Stomach (tissue), 9 donors: ENCODE results near the gene HLA-DPB1. TPM values are rescaled to one million over a fixed set of nuclear protein-coding genes. Genes with fewer than 3 reads are reported as not detected.

ENCODE experiments used
- DNase-seq, 2 donors: peaks; one replicate each; pipeline versions ENCODE4 v3.0.0 to v3.0.0-alpha.2; 2013 to 2019
- H3K27ac ChIP-seq, 5 donors: fragments of 200-600 bp in 4 of 5; sonication (generic) in 4 of 5; one replicate each; pipeline ENCODE4 v1.5.1; 2013 to 2019; ENCODE audit warnings: mild to moderate bottlenecking in 1 of 5, moderate library complexity in 1 of 5
- H3K27me3 ChIP-seq, 3 donors: fragments of 200-600 bp; sonication (generic); one replicate each; pipeline ENCODE4 v1.5.1; 2017 to 2019; ENCODE audit warnings: mixed run types in 1 of 3
- H3K36me3 ChIP-seq, 4 donors: fragments of 200-600 bp; sonication (generic); 1 replicate in 3 of 4; 2 replicates in 1 of 4; pipeline ENCODE4 v1.5.1; 2016 to 2019
- H3K4me1 ChIP-seq, 4 donors: fragments of 200-600 bp; sonication (generic); one replicate each; pipeline ENCODE4 v1.5.1; 2016 to 2019
- H3K4me3 ChIP-seq, 4 donors: fragments of 200-600 bp; sonication (generic) in 3 of 4; one replicate each; pipeline ENCODE4 v1.5.1; 2016 to 2019; ENCODE audit warnings: mild to moderate bottlenecking in 1 of 4
- H3K9me3 ChIP-seq, 4 donors: fragments of 200-600 bp; sonication (generic); one replicate each; pipeline ENCODE4 v1.5.1; 2016 to 2019
- CTCF ChIP-seq, 7 experiments: fragments of 450-650 bp in 4 of 7; fragments of 200-600 bp in 3 of 7; sonication (generic) in 3 of 7; IDR thresholded peaks; one replicate each; pipeline ENCODE4 v1.5.1; 2016 to 2019; ENCODE audit warnings: antibody characterized with exemption in 7 of 7, control low read depth in 2 of 7, mild to moderate bottlenecking in 1 of 7
- EP300 ChIP-seq: sonication (generic); formaldehyde crosslinking; IDR thresholded peaks from one replicate; pipeline ENCODE4 v1.6.1; 2017; ENCODE audit warnings: antibody characterized with exemption
- POLR2A ChIP-seq, 4 donors: fragments of 450-650 bp; IDR thresholded peaks; one replicate each; pipeline ENCODE4 v1.6.1; 2016; ENCODE audit warnings: antibody characterized with exemption in 4 of 4, control low read depth in 2 of 4, mild to moderate bottlenecking in 1 of 4, moderate library complexity in 1 of 4
- POLR2AphosphoS5 ChIP-seq, 3 donors: sonication (generic); formaldehyde crosslinking; IDR thresholded peaks; one replicate each; pipeline ENCODE4 v1.6.1; 2016; ENCODE audit warnings: antibody characterized with exemption in 3 of 3
- WGBS, 5 donors: extraction: QIAGEN DNeasy Blood & Tissue Kit in 3 of 5; methylation state at CpG; one replicate each; pipeline versions ENCODE4 v1.1.5 to v1.1.7; 2013 to 2018; 5-methylcytosine and 5-hydroxymethylcytosine counted together
- intact Hi-C: fragments of 100-400 bp; cut with DNase I; formaldehyde crosslinking; loops from one replicate; pipeline ENCODE4 v1.15.1; 2023; ENCODE audit warnings: low total_unique reads
- polyA plus RNA-seq, 3 donors: library from polyadenylated mRNA; stranded (reverse); fragments of 200-250 nt; gene quantifications; one replicate each; pipeline ENCODE4 v1.2.3, GENCODE V29; 2013
- total RNA-seq, 5 donors: library from RNA; depleted of rRNA; stranded (reverse); fragments of >200 nt; gene quantifications; one replicate each; pipeline versions ENCODE4 v1.1.0 to v1.2.3, GENCODE V29; 2014 to 2016
- donor health status: healthy with polysubstance abuse.
- donor health status: Bipolar disorder and iron deficiency.
- donor health status: healthy.

HLA-DPB1 gene
- total and polyA plus RNA-seq, 8 donors = 10.7 to 62.2 (median 46.6) TPM; not detected in 1

GRCh38 chr6:33078919-33079521, 3.2 kb downstream of the HLA-DPB1 start:
- DNase-seq = no peak
- H3K27me3 ChIP-seq = no peaks in the 10 kb centered on the region
- intact Hi-C loops = no loop called here

GRCh38 chr6:33079580-33079979, 3.8 kb downstream of the HLA-DPB1 start:
- Histone ChIP-seq H3K27ac (peak overlapping the region in 2 of 5 donors; percentile 84 to 89), H3K36me3 (peaks cover 0 to 13% (median 6%) of the 10 kb centered on the region in 4 donors), H3K4me1 (peaks cover 0 to 50% (median 23%) of the 10 kb centered on the region in 4 donors), H3K4me3 (peak overlapping the region in 1 of 4 donors; percentile 50), H3K27me3 (no peaks in the 10 kb centered on the region), H3K9me3 (no peaks in the 10 kb centered on the region)
- 67 to 73% (median 71%) methylated on average over 4 of the region's 4 CpGs for WGBS, 5 donors
- TF ChIP-seq CTCF (IDR thresholded peaks at IDR 0.05) = no peak
- no peak for TF ChIP-seq POLR2AphosphoS5 (IDR thresholded peaks at IDR 0.05)
- no peak for TF ChIP-seq POLR2A (IDR thresholded peaks at IDR 0.05)
- no peak for TF ChIP-seq EP300
- intact Hi-C loops = no loop called here
- no peak for DNase-seq

More at GRCh38 chr6:33078919-33079521, 3.2 kb downstream of the HLA-DPB1 start:
- Histone ChIP-seq H3K4me3 (no peak overlapping the region), H3K4me1 (peaks cover 0 to 50% (median 23%) of the 10 kb centered on the region in 4 donors), H3K9me3 (no peaks in the 10 kb centered on the region), H3K27ac (no peak overlapping the region), H3K36me3 (peaks cover 0 to 7% (median 3%) of the 10 kb centered on the region in 4 donors)
- 65 to 88% (median 86%) methylated on average over 2 of the region's 2 CpGs for WGBS, 5 donors
- TF ChIP-seq EP300 (no peak), CTCF (IDR thresholded peaks at IDR 0.05) (no peak), POLR2AphosphoS5 (IDR thresholded peaks at IDR 0.05) (no peak)

GRCh38 chr6:33080127-33081089, 4.6 kb downstream of the HLA-DPB1 start:
- intact Hi-C loops = loop anchor here (5.0 kb wide), 1 partner anchor 68 kb away; no protein-coding TSS in a partner anchor

More at GRCh38 chr6:33080127-33081089, 4.6 kb downstream of the HLA-DPB1 start:
- Histone ChIP-seq H3K27ac (peak overlapping the region; percentile 55 to 89 (median 78)), H3K4me3 (peak overlapping the region; percentile 41 to 50 (median 46)), H3K4me1 (peaks cover 0 to 48% (median 22%) of the 10 kb centered on the region in 4 donors), H3K27me3 (no peaks in the 10 kb centered on the region), H3K9me3 (no peaks in the 10 kb centered on the region), H3K36me3 (peaks cover 4 to 21% (median 13%) of the 10 kb centered on the region in 4 donors)
- DNase-seq = peak in 1 of 2 donors; percentile 75
- WGBS, 5 donors = 11 to 22% (median 17%) methylated on average over 44 to 49 of the region's 49 CpGs
- TF ChIP-seq POLR2AphosphoS5 (IDR thresholded peaks at IDR 0.05) = peak; percentile 5 to 44 (median 7)
- no peak for TF ChIP-seq EP300
- TF ChIP-seq CTCF (IDR thresholded peaks at IDR 0.05) = peak in 1 of 7 experiments; percentile 14
- no peak for TF ChIP-seq POLR2A (IDR thresholded peaks at IDR 0.05)
